Retinal pigment epithelial cell (primary cell): Measurements from ENCODE around the gene WWC1.
"Not testable (repeated sequence)": the region's sequence is repeated elsewhere in the genome, so short reads cannot be mapped to it uniquely, and the experiment has no call there.

ENCODE experiments used
- DNase-seq: peaks from one replicate; pipeline ENCODE4 v3.0.0-alpha.2; 2010; ENCODE audit warnings: low read depth
- H3K4me3 ChIP-seq: 2 replicates; pipeline ENCODE4 v1.5.1; 2011; ENCODE audit warnings: mild to moderate bottlenecking, low read length, control low read depth, moderate library complexity
- CTCF ChIP-seq: conservative IDR thresholded peaks from 2 replicates; pipeline ENCODE4 v1.5.1; 2011; ENCODE audit warnings: low read depth, low read length, control low read depth, inconsistent platforms

The WWC1 gene

DNA sequence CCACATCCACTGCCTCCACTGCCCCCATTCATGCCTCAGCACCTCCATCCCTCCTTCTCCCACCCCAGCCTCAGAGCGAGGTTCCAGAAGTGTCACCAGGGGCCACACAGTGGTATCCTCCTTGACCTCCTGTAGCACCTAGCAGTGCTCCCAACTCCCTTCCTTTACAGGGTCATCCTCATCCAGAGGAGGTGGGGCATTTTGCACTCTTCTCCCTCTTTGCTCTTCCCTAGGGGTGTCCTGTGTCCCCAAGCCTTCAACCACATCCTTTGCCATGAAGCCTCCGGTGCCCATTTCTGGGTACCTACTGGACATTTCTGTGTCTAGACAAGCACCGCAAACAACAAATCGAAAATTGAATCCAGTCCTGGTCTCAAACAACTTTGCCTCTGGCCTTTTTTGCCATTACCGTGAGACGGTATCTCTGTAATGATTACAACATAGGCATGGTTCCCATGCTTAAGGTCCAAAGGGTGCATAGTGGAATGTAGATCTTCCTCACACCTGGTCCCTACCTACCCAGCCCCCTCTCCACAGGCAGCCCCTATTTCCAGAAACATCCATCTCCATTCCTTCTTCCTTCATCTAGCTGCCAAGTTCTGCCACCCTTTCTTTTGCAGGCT lies 17.6 kb downstream of the WWC1 start:
- no peak overlapping the region for H3K4me3 ChIP-seq
- no peak for TF ChIP-seq CTCF
- DNase-seq = no peak

DNA sequence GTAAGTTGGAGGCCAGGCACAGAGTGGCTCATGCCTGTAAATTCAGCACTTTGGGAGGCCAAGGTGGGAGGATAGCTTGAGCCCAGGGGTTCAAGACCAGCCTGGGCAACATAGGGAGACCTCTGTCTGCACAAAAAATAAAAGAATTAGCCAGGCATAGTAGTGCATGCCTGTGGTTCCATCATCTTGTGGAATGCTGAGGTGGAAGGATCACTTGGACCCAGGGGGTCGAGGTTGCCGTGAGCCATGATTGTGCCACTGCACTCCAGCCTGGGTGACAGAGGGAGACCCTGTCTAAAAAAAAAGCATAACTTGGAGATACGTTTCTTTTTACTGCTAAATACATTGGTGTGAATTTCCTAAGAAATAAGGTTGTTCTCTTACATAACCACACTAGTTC lies 19.1 kb downstream of the WWC1 start:
- not testable (repeated sequence) for H3K4me3 ChIP-seq, DNase-seq

DNA sequence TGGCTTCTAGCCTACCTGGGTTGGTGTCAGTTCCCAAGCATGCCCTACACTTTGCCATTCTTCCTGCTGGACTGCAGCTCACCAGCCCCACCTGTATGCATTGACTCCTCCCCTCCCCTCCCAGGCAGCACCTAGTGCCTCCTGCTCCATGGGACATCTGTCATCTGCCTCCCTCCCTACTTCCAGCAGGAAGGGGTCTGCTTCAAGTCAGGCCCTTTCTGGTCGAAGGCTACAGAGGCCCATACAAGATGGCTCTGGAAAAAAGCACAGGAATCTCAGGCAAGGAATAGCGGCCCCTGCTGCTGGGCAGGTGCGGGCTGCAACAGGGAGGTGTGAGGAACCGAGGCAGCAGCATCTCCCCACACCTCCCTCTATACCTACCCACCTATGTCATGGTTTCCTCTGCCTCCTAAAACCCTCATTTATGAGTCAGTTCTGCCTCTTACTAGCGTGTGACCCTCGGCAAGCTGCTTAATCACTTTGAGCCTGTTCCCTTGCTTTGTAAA lies 19.7 kb downstream of the WWC1 start:
- no peak overlapping the region for H3K4me3 ChIP-seq
- no peak for DNase-seq
- TF ChIP-seq CTCF = peak; percentile 30

- DNase-seq = peak; percentile 40
- H3K4me3 ChIP-seq = no peak overlapping the region
- no peak for TF ChIP-seq CTCF
Measured at GRCh38 chr5:168312606-168313295, 21.3 kb downstream of the WWC1 start.

GRCh38 chr5:168313596-168314204 lies 22.3 kb downstream of the WWC1 start:
- TF ChIP-seq CTCF = no peak
- no peak overlapping the region for H3K4me3 ChIP-seq
- DNase-seq = no peak

DNA sequence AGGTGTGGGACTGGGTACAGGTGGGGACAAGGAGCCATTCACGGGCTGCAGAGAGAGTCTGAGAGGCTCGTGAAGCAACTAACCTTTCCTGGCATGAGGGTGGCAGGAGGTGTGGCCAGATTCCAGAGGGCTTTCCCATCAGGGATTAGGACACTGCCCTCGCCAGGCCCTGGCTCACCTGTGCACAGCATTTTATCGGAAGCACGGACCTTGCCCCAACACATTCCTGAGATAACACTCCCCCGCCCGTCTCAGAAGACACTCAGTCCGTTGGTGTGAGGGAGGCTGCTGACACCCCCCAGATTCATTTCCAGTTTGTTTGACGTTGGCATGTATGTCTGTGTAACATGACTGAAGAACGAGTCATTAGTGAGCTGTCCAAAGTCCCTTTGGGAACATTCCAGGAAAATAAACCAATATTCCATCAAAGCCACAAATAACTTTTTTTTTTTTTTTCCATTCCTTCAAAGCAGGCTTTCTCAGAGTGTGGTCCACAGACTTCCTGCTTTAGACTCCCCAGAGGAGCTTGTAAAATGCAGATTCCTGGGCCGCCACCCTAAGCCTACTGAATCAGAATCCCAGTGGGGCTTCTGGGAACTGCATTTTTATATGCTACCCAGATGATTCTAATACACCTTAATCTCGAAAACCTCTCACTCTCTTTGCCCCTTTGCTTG lies 23.4 kb downstream of the WWC1 start:
- DNase-seq = peak; percentile 86
- H3K4me3 ChIP-seq = no peak overlapping the region
- TF ChIP-seq CTCF = no peak

DNA sequence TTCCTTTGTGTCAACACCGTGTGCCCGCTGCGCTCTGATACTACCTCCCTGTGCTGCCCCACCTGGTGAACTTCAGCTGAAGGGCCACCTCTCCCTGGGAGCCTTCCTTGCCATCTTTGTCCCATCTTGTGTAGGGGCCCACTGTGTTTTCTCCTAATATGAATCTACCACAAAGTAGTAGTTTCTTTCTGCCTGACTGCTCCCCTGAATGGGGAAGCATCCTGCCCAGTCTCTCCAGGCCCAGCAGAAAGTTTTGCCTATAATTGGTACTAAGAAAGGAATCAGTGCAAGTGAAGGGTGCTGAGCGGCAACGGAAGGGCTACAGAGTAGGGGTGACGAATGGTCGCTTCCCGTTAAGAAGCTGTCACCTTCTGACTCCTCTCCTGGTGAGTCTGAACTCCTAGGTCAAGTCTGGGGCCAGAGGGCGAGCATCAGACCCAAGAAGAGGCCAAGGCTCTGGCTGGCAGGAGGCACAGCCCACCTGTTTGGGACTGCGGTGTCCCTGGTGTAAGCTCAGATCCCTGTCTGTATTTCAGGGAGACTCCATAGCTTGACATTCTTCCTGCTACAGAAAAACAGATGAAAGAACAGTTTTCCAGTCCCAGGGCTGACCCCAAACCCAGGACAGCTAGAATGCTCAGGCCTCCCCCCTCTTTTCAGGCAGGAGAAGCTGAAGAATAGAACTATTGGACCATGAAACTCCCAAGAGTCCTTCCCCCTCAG lies 24.1 kb downstream of the WWC1 start:
- TF ChIP-seq CTCF = no peak
- no peak overlapping the region for H3K4me3 ChIP-seq
- no peak for DNase-seq
